Upper lobe of right lung (tissue), 1 donor: Measurements from ENCODE around the gene FBXO47. TPM values are rescaled to one million over a fixed set of nuclear protein-coding genes. Genes with fewer than 3 reads are reported as not detected.
"Not testable (repeated sequence)": the region's sequence is repeated elsewhere in the genome, so short reads cannot be mapped to it uniquely, and the experiment has no call there.

ENCODE experiments used
- ATAC-seq: fragments of 200-7000 bp; cut with Tn5 transposase; one replicate; pipeline ENCODE4 v1.9.1; 2020; ENCODE audit warnings: mild to moderate bottlenecking, moderate library complexity
- DNase-seq: peaks from one replicate; pipeline ENCODE4 v3.0.0-alpha.2; 2020
- H3K27ac ChIP-seq: fragments of 200-600 bp; one replicate; pipeline ENCODE4 v1.8.0; 2022
- H3K27me3 ChIP-seq: fragments of 200-600 bp; one replicate; pipeline ENCODE4 v1.8.0; 2022; ENCODE audit warnings: mild to moderate bottlenecking
- H3K36me3 ChIP-seq: fragments of 200-600 bp; one replicate; pipeline ENCODE4 v1.8.0; 2022
- H3K4me1 ChIP-seq: fragments of 200-600 bp; one replicate; pipeline ENCODE4 v1.8.0; 2022
- H3K4me3 ChIP-seq: fragments of 200-600 bp; one replicate; pipeline ENCODE4 v1.8.0; 2022; ENCODE audit warnings: mild to moderate bottlenecking
- H3K9me3 ChIP-seq: fragments of 200-600 bp; one replicate; pipeline ENCODE4 v1.8.0; 2022
- intact Hi-C: fragments of 100-400 bp; cut with DNase I; formaldehyde crosslinking; loops from one replicate; pipeline ENCODE4 v1.11.0; 2022
- total RNA-seq: library from RNA; stranded (reverse); fragmentation: NEBNext Ultra II Directional; extraction: Animal tissue kit (Norgen Biotek cat#: 25700); gene quantifications from one replicate; pipeline ENCODE4 v1.2.1, GENCODE V29; 2021
- TF ChIP-seq, protein P1 (sequence below): fragments of 200-600 bp; IDR thresholded peaks from one replicate; pipeline ENCODE4 v1.8.0; 2022; ENCODE audit warnings: antibody characterized with exemption
- donor health status: DM: no; HTN: yes; CAD: no; lungs with severe emphysema.

Gene FBXO47
- total RNA-seq, 1 donor from 2014 or later = not detected

DNA sequence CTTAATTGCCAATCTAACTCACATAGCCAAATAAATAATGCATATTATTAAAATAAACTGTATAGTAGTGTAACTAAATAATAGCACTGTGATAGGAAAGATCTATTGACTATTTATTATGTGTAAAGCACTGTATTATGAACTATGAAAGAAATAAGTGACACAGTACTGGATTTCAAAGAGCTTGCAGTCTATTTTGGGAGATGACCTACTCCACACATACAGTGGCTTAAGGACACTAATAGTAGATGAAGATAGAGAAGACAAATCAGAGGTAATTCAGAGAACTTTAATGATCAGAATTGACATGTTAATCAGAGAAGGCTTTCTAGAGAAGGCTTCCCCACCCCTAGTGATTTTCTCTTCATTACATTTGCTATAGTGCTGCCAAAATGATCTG lies 27.2 kb downstream of the FBXO47 start:
- no peaks in the 10 kb centered on the region for H3K9me3 ChIP-seq
- no peak overlapping the region for H3K27ac ChIP-seq
- H3K4me1 ChIP-seq = no peaks in the 10 kb centered on the region
- TF ChIP-seq, protein P1, sequence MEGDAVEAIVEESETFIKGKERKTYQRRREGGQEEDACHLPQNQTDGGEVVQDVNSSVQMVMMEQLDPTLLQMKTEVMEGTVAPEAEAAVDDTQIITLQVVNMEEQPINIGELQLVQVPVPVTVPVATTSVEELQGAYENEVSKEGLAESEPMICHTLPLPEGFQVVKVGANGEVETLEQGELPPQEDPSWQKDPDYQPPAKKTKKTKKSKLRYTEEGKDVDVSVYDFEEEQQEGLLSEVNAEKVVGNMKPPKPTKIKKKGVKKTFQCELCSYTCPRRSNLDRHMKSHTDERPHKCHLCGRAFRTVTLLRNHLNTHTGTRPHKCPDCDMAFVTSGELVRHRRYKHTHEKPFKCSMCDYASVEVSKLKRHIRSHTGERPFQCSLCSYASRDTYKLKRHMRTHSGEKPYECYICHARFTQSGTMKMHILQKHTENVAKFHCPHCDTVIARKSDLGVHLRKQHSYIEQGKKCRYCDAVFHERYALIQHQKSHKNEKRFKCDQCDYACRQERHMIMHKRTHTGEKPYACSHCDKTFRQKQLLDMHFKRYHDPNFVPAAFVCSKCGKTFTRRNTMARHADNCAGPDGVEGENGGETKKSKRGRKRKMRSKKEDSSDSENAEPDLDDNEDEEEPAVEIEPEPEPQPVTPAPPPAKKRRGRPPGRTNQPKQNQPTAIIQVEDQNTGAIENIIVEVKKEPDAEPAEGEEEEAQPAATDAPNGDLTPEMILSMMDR = no peak
- no peaks in the 10 kb centered on the region for H3K27me3 ChIP-seq
- H3K36me3 ChIP-seq = no peaks in the 10 kb centered on the region
- no peak overlapping the region for H3K4me3 ChIP-seq
- DNase-seq = no peak
- ATAC-seq = no peak
- intact Hi-C loops = no loop called here

DNA sequence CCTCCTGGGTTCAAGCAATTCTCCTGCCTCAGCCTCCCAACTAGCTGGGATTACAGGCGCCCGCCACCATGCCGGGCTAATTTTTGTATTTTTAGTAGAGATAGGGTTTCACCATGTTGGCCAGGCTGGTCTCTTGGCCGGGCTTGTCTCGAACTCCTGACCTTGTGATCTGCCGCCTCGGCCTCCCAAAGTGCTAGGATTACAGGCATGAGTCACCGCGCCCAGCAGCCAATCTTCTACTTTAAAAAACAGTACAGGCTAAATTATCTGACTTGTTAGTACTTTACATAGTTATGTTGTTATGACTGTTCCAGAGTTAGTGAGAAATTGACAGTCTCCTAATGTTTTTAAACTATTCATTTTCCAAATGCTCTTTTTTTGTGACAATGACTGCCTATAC lies 33.2 kb downstream of the FBXO47 start:
- H3K4me1 ChIP-seq, ATAC-seq, H3K36me3 ChIP-seq, H3K27me3 ChIP-seq, H3K4me3 ChIP-seq, intact Hi-C loops, DNase-seq, H3K9me3 ChIP-seq, H3K27ac ChIP-seq: not testable (repeated sequence)

DNA sequence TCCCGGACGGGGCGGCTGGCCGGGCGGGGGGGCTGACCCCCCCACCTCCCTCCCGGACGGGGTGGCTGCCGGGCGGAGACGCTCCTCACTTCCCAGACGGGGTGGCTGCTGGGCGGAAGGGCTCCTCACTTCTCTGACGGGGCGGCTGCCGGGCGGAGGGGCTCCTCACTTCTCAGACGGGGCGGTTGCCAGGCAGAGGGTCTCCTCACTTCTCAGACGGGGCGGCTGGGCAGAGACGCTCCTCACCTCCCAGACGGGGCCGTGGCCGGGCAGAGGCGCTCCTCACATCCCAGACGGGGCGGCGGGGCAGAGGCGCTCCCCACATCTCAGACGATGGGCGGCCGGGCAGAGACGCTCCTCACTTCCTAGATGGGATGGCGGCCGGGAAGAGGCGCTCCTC lies 36.4 kb downstream of the FBXO47 start:
- H3K4me1 ChIP-seq, H3K27ac ChIP-seq, H3K9me3 ChIP-seq, H3K27me3 ChIP-seq, H3K36me3 ChIP-seq, ATAC-seq, intact Hi-C loops, H3K4me3 ChIP-seq, DNase-seq: not testable (repeated sequence)

DNA sequence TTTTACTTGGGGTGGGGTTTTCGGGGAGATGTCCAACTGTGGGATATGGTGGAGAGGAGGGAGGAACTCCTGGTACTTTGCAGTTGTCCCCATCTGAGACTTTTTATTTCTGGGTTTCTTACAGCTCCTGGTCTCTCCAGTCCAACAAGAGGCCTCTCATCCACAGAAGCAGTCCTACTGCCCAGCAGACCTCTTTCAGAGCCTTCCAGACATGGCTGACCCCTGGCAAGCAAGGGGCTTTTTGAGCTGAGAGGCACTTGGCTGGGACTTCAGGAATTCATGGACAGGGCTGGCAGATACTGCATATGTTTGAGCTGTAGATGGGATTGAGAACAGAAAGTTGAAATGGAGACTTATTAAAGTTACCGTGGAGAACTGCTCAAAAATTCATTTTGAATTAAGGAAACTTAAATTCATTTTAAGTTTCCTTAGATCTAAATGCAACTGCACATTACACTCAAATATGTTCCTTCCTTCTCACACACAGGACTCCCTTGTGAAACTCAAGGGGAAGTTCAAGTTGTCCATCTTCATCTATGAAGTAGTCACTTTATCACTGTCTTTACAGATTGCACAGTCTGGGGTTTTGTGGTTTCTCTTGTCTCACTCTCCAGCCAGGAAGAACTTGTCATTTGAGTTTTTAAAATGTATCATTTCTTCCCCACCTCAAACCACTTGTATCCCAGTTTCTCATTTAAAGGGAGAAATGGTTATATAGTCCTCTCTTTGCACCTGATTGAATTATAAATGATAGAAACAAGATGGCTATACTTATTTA lies 40.7 kb downstream of the FBXO47 start:
- DNase-seq (no peak), ATAC-seq (peak; percentile 82)
- Histone ChIP-seq H3K27ac (no peak overlapping the region), H3K4me1 (peaks cover 15% of the 10 kb centered on the region), H3K4me3 (no peak overlapping the region), H3K27me3 (no peaks in the 10 kb centered on the region), H3K9me3 (no peaks in the 10 kb centered on the region), H3K36me3 (no peaks in the 10 kb centered on the region)
- TF ChIP-seq, protein P1 = no peak
- intact Hi-C loops = no loop called here

DNA sequence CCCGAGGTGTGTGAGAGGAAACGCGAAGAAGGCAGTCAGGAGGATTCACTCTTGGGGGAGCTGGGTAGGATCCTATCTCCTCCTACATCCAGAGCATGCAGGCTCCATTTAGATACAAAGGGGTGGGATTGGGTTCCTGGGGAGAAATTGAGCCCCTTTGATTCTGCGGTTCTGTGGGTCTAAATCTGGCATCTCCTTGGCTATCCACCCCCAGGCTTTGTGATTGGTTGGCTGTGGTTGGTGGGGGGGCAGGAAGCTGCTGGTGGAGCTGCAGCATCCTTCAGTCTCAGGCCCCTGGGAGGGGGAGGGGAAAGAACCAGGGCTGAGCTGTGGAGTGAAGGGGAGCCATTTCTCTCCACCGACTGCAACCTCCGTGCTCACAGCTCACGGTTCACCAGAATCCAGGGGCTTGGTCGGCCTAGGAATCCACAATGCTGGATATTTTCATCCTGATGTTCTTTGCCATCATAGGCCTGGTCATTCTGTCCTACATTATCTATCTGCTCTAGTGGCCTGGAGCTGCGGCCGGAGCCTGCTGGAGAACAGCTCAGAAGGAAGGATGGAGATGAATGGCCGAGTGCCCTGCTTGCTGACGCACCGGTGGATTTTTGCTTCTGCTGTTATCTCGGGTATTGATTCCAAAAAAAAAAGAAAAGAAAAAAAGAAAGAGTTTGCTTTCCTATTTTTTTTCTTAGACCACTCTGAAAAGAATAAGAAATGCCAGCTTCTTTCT lies 41.8 kb downstream of the FBXO47 start, which contains the start of gene LASP1NB:
TSS of gene LASP1NB (plus strand) at position 352 of the 733 bp plus-strand sequence.
- no peak within 1 kb of the TSS for H3K4me3 ChIP-seq
- peaks cover 15% of the 10 kb centered on the region for H3K4me1 ChIP-seq
- ATAC-seq (no peak), DNase-seq (peak; percentile 40)
- H3K27me3 ChIP-seq = no peaks in the 10 kb centered on the region
- intact Hi-C loops = no loop called here
- peaks cover 6% of the 10 kb centered on the region for H3K36me3 ChIP-seq
- no peak within 1 kb of the TSS for H3K27ac ChIP-seq
- H3K9me3 ChIP-seq = no peaks in the 10 kb centered on the region
- TF ChIP-seq, protein P1 = no peak

DNA sequence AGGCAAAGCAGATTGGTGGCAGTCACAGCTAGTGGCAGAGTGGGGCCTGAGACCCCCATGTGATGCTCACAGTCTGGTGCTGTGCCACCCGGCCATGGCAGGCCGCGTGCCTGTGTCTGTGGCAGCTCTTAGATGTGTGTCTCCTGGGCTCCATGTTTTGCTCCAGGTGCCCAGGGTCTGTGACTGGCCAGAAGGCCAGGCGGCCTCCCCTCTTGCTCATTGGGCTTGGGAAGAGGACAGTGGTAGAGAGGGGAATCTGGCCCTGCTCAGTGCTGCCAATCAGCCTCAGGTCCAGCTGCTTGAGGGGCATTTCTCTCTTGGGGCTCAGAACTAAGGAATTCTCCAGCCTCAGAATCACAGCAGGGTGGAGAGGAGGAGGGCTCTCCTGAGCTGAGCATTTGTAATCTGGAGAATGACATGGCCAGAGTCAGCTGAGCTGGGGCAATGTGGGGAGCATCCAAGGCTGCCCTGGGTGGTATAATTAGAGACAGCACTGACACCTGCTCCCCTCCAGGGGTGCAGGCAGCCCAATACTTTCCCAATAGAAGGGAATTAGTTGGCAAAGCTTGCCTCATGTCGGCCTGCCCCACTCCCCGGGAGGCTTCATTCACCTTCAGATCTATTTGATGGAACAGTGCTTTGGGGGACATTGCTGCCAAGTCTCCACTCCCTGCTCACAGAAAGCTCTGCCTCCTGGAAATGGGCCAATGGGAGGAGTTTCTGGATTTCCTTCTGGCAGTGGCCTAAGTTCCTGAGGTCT lies 44.5 kb downstream of the FBXO47 start:
- ATAC-seq (peak; percentile 4), DNase-seq (peak; percentile 52)
- intact Hi-C loops = no loop called here
- Histone ChIP-seq H3K27ac (peak overlapping the region; percentile 60), H3K36me3 (peaks cover 34% of the 10 kb centered on the region), H3K27me3 (no peaks in the 10 kb centered on the region), H3K4me3 (no peak overlapping the region), H3K4me1 (peaks cover 15% of the 10 kb centered on the region), H3K9me3 (no peaks in the 10 kb centered on the region)
- TF ChIP-seq, protein P1 = no peak
